A673 (cell line): Measurements from ENCODE around the gene CASZ1.

Source experiments
- CTCF ChIP-seq: fragments of 300-800, 200-600 bp; sonication (generic); conservative IDR thresholded peaks from 2 replicates; pipeline ENCODE4 v1.5.1; 2017; ENCODE audit warnings: low read depth, mild to moderate bottlenecking, antibody characterized with exemption, low read length, moderate library complexity, mixed read lengths
- EZH2 ChIP-seq: fragments of 200-600 bp; sonication (generic); IDR thresholded peaks from 2 replicates; pipeline ENCODE4 v1.6.1; 2017; ENCODE audit warnings: borderline replicate concordance, low read depth, mild to moderate bottlenecking, mixed read lengths, antibody characterized with exemption, low read length; ENCODE audit not compliant: poor library complexity, severe bottlenecking

GRCh38 chr1:10709646-10710045, 86.8 kb downstream of the CASZ1 start:
- TF ChIP-seq CTCF, result no peak
- no peak for TF ChIP-seq EZH2
